Endothelial cell of umbilical vein (primary cell): ENCODE data around the gene SPCS1. TPM values are rescaled to one million over a fixed set of nuclear protein-coding genes. Genes with fewer than 3 reads are reported as not detected.

Source experiments
- BruUV-seq: library from RNA; stranded (reverse); fragments of 400-500 nt; replicated peaks from 2 replicates; lab custom pipeline; 2021; lab: Mats Ljungman, UMichigan
- CTCF ChIA-PET: fragments of 300-600, 350-600 bp; sonication (Branson Sonifier 250); formaldehyde crosslinking; loops from one replicate; lab custom pipeline; 2021; ENCODE audit warnings: antibody characterized with exemption, inconsistent platforms; lab: Charles Lee
- POLR2A ChIA-PET: fragments of 300-600, 350-600 bp; sonication (Branson Sonifier 250); formaldehyde crosslinking; loops from one replicate; lab custom pipeline; 2021; ENCODE audit warnings: antibody characterized with exemption, inconsistent platforms; lab: Charles Lee
- DNase-seq: peaks from one replicate; pipeline ENCODE4 v3.0.0-alpha.2; 2011; ENCODE audit warnings: low read depth, low spot score
- FAIRE-seq: peaks from 2 replicates; lab custom pipeline; 2011; peaks lifted over from hg19 to GRCh38; lab: Jason Lieb, UNC
- H2AFZ ChIP-seq: 2 replicates; pipeline ENCODE4 v1.6.0; 2012; ENCODE audit warnings: low read depth, low read length, control low read depth, inconsistent platforms
- H3K27ac ChIP-seq: 2 replicates; pipeline ENCODE4 v1.5.1; 2011; ENCODE audit warnings: low read depth, mild to moderate bottlenecking, control low read depth, low read length, moderate library complexity; ENCODE audit not compliant: insufficient read depth
- H3K27me3 ChIP-seq, 2 experiments: 2 replicates each; pipeline versions ENCODE4 v1.6.0 to v1.6.1; 2011; ENCODE audit warnings: low read length in 2 of 2, mixed read lengths in 1 of 2; ENCODE audit not compliant: control insufficient read depth in 2 of 2, insufficient read depth in 2 of 2
- H3K36me3 ChIP-seq, 2 experiments: 2 replicates in 1 of 2; 3 replicates in 1 of 2; pipeline ENCODE4 v1.5.1; 2011; ENCODE audit warnings: low read length in 2 of 2, mild to moderate bottlenecking in 1 of 2, moderate library complexity in 1 of 2; ENCODE audit not compliant: control insufficient read depth in 2 of 2, insufficient read depth in 2 of 2; ENCODE audit errors: extremely low read depth in 1 of 2
- H3K4me1 ChIP-seq: 3 replicates; pipeline ENCODE4 v1.5.1; 2011; ENCODE audit warnings: mild to moderate bottlenecking, low read length; ENCODE audit not compliant: control insufficient read depth, insufficient read depth; ENCODE audit errors: extremely low read depth
- H3K4me2 ChIP-seq: 2 replicates; pipeline ENCODE4 v1.6.1; 2011; ENCODE audit warnings: low read length, control low read depth, mixed read lengths; ENCODE audit not compliant: insufficient read depth
- H3K4me3 ChIP-seq, 3 experiments: fragments of 200-600 bp in 1 of 3; sonication (generic), shearing (Covaris generic) in 1 of 3; replicated peaks in 1 of 3; 2 replicates each; pipeline ENCODE4 v1.5.1; 2011 to 2016; ENCODE audit warnings: control low read depth in 3 of 3, low read length in 3 of 3, mild to moderate bottlenecking in 2 of 3, inconsistent platforms in 1 of 3, low read depth in 1 of 3, moderate library complexity in 1 of 3; ENCODE audit not compliant: insufficient read depth in 1 of 3
- H3K79me2 ChIP-seq: 2 replicates; pipeline ENCODE4 v1.6.0; 2012; ENCODE audit warnings: low read length, inconsistent platforms; ENCODE audit not compliant: control insufficient read depth, insufficient read depth
- H3K9ac ChIP-seq: replicated peaks from 2 replicates; pipeline ENCODE3; 2011; ENCODE audit warnings: low read length, control low read depth; ENCODE audit not compliant: insufficient read depth; ENCODE audit errors: extremely low read depth
- H3K9me1 ChIP-seq: replicated peaks from 3 replicates; pipeline ENCODE4 v1.6.0; 2011; ENCODE audit warnings: mild to moderate bottlenecking, low read length; ENCODE audit not compliant: control insufficient read depth, insufficient read depth; ENCODE audit errors: extremely low read depth
- H3K9me3 ChIP-seq: replicated peaks from 2 replicates; pipeline ENCODE4 v1.5.1; 2012; ENCODE audit warnings: low read length, inconsistent platforms; ENCODE audit not compliant: control insufficient read depth, insufficient read depth
- H4K20me1 ChIP-seq: replicated peaks from 2 replicates; pipeline ENCODE3; 2011; ENCODE audit warnings: mild to moderate bottlenecking, low read length; ENCODE audit not compliant: control insufficient read depth, insufficient read depth; ENCODE audit errors: extremely low read depth
- FOS ChIP-seq: IDR thresholded peaks from 2 replicates; pipeline ENCODE4 v1.6.1; 2011; ENCODE audit warnings: mild to moderate bottlenecking, low read length, moderate library complexity, borderline replicate concordance; ENCODE audit not compliant: insufficient read depth
- GATA2 ChIP-seq: IDR thresholded peaks from 2 replicates; pipeline ENCODE4 v1.7.0; 2011; ENCODE audit warnings: low read depth, mild to moderate bottlenecking, moderate library complexity, mixed read lengths, low read length; ENCODE audit not compliant: insufficient read length, insufficient read depth
- JUN ChIP-seq: IDR thresholded peaks from 2 replicates; pipeline ENCODE4 v1.6.1; 2011; ENCODE audit warnings: borderline replicate concordance, low read depth; ENCODE audit not compliant: insufficient read length, insufficient read depth
- MAX ChIP-seq: IDR thresholded peaks from 2 replicates; pipeline ENCODE4 v1.6.1; 2011; ENCODE audit not compliant: insufficient read depth, insufficient read length
- MYC ChIP-seq: IDR thresholded peaks from one replicate; pipeline ENCODE4 v1.6.1; 2011; ENCODE audit warnings: mild to moderate bottlenecking, low read depth, low read length
- POLR2A ChIP-seq: IDR thresholded peaks from 2 replicates; pipeline ENCODE4 v1.6.1; 2012; ENCODE audit warnings: low read depth, mild to moderate bottlenecking, control low read depth, low read length
- dilution Hi-C: fragments of 300-500 bp; cut with MboI; formaldehyde crosslinking; loops from one replicate; pipeline ENCODE4 v1.15.0; 2019; ENCODE audit warnings: low sequenced_read_pairs; ENCODE audit not compliant: extremely low pct_ligation_motif_present
- intact Hi-C: fragments of 100-400 bp; cut with micrococcal nuclease; formaldehyde crosslinking; loops from one replicate; pipeline ENCODE4 v1.10.0; 2022
- polyA plus RNA-seq, 4 experiments: library from polyadenylated mRNA; depleted of rRNA in 3 of 4; stranded (reverse) in 3 of 4; unstranded in 1 of 4; fragments of >200 nt; gene quantifications; 2 replicates each; pipeline versions ENCODE4 v1.2.1 to v1.2.3, GENCODE V29; 2011 to 2012; ENCODE audit warnings: missing spikeins in 1 of 4
- total RNA-seq: library from RNA; stranded (reverse); gene quantifications from 2 replicates; pipeline ENCODE4 v1.2.3, GENCODE V29; 2021

The SPCS1 gene
- total and polyA plus RNA-seq, 2 donors (not counting 3 experiments of a cell fraction or from before 2014, with no cell fraction given): 100 to 240 TPM

- Histone ChIP-seq H3K4me2 (no peak overlapping the region), H3K36me3 (peaks cover 17 to 23% of the 10 kb centered on the region in 2 experiments), H4K20me1 (peaks cover 2% of the 10 kb centered on the region), H3K9me3 (no peaks in the 10 kb centered on the region), H3K79me2 (peaks cover 55% of the 10 kb centered on the region), H3K9me1 (no peaks in the 10 kb centered on the region), H3K9ac (no peak overlapping the region), H3K27ac (no peak overlapping the region), H3K4me1 (peaks cover under 1% of the 10 kb centered on the region), H2AFZ (no peak overlapping the region), H3K4me3 (no peak overlapping the region), H3K27me3 (no peaks in the 10 kb centered on the region)
- no TSS peak for BruUV-seq
- DNase-seq (no peak), FAIRE-seq (no peak)
- TF ChIP-seq GATA2 (no peak), MAX (no peak), POLR2A (no peak), JUN (no peak), FOS (no peak)
- intact Hi-C loops: no loop called here
- dilution Hi-C loops: no loop called here
- ChIA-PET CTCF (interaction anchor here (0.8 kb wide), 1 partner anchor 12 kb away, joined by 3 read pairs; no protein-coding TSS in a partner anchor), POLR2A (no interaction called here)
Observed at GRCh38 chr3:52679199-52679538, 26.7 kb upstream of the SPCS1 start.

GRCh38 chr3:52679811-52680210, 26.1 kb upstream of the SPCS1 start:
- H3K4me1 ChIP-seq: peaks cover 7% of the 10 kb centered on the region
- no peaks in the 10 kb centered on the region for H3K9me1 ChIP-seq
- FAIRE-seq (no peak), DNase-seq (no peak)
- dilution Hi-C loops (no loop called here), intact Hi-C loops (loop anchor here (5.0 to 10.0 kb wide), 2 partner anchors 205 to 253 kb away; no protein-coding TSS in a partner anchor)
- no peak overlapping the region for H3K27ac ChIP-seq
- H3K4me3 ChIP-seq: no peak overlapping the region
- H3K9me3 ChIP-seq: no peaks in the 10 kb centered on the region
- no TSS peak for BruUV-seq
- TF ChIP-seq MYC: no peak
- no peak overlapping the region for H3K9ac ChIP-seq
- no peak overlapping the region for H2AFZ ChIP-seq
- H4K20me1 ChIP-seq: peaks cover 2% of the 10 kb centered on the region
- H3K4me2 ChIP-seq: no peak overlapping the region
- H3K36me3 ChIP-seq: peaks cover 17 to 23% of the 10 kb centered on the region in 2 experiments
- ChIA-PET CTCF (interaction anchor here (0.8 kb wide), 1 partner anchor 13 kb away, joined by 3 read pairs; no protein-coding TSS in a partner anchor), POLR2A (no interaction called here)
- H3K79me2 ChIP-seq: peaks cover 60% of the 10 kb centered on the region
- no peaks in the 10 kb centered on the region for H3K27me3 ChIP-seq
